Vagina (tissue), 2 donors: Measurements from ENCODE around the gene HS6ST2.

Experiments
- POLR2A ChIP-seq, 2 donors: fragments of 450-650 bp; IDR thresholded peaks; one replicate each; pipeline ENCODE4 v1.6.1; 2017; ENCODE audit warnings: antibody characterized with exemption in 2 of 2, mild to moderate bottlenecking in 2 of 2, moderate library complexity in 2 of 2
- TF ChIP-seq, protein P1 (sequence below), 3 experiments: fragments of 450-650 bp in 2 of 3; fragments of 200-600 bp in 1 of 3; sonication (generic) in 1 of 3; IDR thresholded peaks; one replicate each; pipeline ENCODE4 v1.5.1; 2017 to 2019; ENCODE audit warnings: antibody characterized with exemption in 3 of 3, mild to moderate bottlenecking in 2 of 3, moderate library complexity in 2 of 3

DNA sequence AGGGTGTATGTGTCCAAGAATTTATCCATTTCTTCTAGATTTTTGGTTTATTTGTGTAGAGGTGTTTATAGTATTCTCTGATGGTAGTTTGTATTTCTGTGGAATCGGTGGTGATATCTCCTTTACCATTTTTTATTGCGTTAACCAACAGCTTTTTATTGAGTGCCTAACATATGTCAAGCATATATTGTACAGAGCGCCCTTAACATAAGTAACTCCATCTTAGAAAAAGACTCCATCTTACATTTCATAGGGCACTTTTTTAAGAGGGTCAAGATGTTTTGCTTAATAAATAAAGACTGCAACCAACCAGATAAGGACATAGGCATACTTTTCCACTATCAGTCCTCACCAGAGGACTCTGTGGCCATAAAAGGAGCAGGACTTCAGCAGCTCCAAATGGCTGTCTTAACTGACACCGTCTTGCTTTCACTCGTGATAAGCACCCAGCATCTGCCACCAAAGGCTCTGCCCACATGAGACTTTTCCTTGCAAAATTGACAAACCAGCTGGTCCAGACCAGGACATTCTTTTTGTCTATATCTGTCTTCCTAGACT is 75.0 kb downstream of the HS6ST2 start:
- TF ChIP-seq, protein P1, sequence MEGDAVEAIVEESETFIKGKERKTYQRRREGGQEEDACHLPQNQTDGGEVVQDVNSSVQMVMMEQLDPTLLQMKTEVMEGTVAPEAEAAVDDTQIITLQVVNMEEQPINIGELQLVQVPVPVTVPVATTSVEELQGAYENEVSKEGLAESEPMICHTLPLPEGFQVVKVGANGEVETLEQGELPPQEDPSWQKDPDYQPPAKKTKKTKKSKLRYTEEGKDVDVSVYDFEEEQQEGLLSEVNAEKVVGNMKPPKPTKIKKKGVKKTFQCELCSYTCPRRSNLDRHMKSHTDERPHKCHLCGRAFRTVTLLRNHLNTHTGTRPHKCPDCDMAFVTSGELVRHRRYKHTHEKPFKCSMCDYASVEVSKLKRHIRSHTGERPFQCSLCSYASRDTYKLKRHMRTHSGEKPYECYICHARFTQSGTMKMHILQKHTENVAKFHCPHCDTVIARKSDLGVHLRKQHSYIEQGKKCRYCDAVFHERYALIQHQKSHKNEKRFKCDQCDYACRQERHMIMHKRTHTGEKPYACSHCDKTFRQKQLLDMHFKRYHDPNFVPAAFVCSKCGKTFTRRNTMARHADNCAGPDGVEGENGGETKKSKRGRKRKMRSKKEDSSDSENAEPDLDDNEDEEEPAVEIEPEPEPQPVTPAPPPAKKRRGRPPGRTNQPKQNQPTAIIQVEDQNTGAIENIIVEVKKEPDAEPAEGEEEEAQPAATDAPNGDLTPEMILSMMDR (IDR thresholded peaks at IDR 0.05), result no peak
- no peak for TF ChIP-seq POLR2A (IDR thresholded peaks at IDR 0.05)
